Measurements from ENCODE around the gene RNF113B.
A peak's percentile ranks its signal among the peaks of the same experiment; 100 is the strongest.

The RNF113B gene

DNA sequence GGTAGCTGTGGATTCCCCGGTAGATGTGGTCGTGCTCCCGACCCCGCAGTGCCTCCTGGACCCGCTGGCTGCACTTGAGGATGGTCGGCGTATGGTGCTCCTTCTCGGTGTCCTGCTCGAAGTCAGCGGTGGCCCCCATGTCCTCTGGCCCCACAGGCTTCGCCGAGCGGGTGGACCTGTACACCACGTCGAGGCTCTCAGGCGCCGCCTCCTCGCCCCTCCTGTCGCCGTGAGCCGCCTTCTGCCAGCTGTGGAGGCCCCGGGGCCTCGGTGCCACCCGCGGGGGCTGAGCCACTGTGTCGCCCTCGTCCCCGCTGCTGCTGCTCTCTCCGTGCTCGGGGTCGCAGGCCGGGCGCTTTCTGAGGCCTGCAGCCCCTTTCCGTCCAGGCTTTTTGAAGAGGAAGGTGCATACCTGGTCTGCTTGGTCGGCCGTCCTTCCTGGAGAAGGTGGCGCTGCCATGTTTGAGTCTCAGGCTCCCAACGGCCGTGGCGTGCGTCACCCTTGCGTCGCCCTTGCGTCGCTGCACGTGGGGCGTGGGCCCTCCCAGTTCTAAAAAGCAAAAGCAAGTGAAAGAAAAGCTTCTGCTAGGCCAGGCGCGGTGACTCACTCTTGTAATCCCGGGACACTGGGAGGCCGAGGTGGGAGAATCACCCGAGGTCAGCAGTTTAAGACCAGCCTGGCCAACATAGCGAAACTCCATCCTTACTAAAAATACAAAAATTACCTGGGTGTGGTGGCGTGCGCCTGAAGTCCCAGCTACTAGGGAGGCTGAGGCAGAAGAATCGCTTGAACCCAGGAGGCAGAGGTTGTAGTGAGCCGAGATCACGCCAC, at the start of gene RNF113B:
Gene RNF113B, minus strand, starts transcription at position 493 of the 832 bp plus-strand sequence. Its CDS starts 33 bp downstream, at position 460.
- no peak for DNase-seq

- DNase-seq: no peak
Measured at GRCh38 chr13:98226496-98226895, 49.4 kb upstream of the RNF113B start.

GRCh38 chr13:98225036-98225940, 48.2 kb upstream of the RNF113B start:
- no peak for DNase-seq

- no peak for DNase-seq
Measured at GRCh38 chr13:98224557-98224956, 47.5 kb upstream of the RNF113B start.

- no peak for DNase-seq
Measured at GRCh38 chr13:98223741-98224140, 46.7 kb upstream of the RNF113B start.

DNA sequence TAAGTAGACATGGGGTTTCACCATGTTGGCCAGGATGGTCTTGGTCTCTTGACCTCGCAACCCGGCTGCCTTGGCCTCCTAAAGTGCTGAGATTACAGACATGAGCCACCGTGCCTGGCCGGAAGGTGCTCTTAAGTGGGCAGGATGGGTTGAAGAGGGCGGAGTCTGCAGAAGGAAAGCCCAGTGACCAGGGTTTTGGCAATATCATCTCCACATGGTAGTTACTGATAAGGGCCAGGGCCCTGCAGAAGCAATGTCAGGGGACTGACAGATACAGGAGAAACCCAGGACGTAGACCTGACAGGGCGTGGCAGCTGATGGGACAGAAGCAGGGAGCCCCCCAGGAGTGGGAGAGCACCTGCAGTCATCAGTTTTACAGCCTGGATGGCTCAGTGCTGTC, 45.7 kb upstream of the RNF113B start:
- DNase-seq: no peak

DNA sequence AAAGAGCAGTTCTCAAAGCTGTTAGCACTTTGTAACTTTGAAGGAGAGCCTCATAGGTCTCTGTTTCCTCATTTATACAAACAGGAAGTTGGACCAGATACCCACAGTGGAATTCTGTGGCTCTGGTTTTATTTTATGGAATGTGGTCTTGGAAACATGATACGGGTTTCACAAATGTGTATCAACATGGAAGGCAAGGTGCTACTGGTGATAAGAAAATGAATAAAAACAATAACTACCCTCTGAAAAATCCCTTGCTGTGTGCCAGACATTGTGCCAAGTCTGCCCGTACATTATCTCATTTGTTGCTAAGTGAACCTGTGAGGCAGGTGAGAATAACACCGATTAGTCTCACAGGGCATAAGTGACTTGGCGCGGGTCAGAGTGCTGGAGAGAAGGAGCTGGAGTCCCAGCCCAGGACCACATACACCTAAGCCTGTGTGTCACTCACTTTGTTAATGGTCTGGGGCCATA, 45.0 kb upstream of the RNF113B start:
- DNase-seq: no peak

GRCh38 chr13:98221234-98221633, 44.2 kb upstream of the RNF113B start:
- DNase-seq: no peak

GRCh38 chr13:98220271-98220791, 43.3 kb upstream of the RNF113B start:
- no peak for DNase-seq

- no peak for DNase-seq
Measured at GRCh38 chr13:98219685-98220084, 42.6 kb upstream of the RNF113B start.

- no peak for DNase-seq
Measured at GRCh38 chr13:98217597-98217996, 40.5 kb upstream of the RNF113B start.

GRCh38 chr13:98216711-98217285, 39.7 kb upstream of the RNF113B start:
- no peak for DNase-seq

- DNase-seq: no peak
Measured at GRCh38 chr13:98216135-98216565, 39.1 kb upstream of the RNF113B start.

DNA sequence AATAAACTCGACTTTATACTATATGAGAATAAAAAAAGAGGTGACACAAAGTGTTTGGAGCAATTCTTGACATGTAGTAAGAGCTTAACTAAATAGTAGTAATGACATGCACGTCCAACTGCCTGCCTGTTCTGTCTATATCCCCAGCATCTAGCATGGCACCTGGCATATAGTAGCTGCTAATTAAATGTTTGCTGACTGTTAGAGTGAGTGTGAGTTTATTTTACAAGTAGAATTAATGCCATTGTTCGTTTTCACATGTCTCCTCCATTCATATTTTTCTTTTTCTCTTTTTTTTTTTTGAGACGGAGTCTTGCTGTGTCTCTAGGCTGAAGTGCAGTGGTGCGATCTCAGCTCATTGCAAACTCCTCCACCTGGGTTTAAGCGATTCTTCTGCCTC, 38.4 kb upstream of the RNF113B start:
- no peak for DNase-seq

DNA sequence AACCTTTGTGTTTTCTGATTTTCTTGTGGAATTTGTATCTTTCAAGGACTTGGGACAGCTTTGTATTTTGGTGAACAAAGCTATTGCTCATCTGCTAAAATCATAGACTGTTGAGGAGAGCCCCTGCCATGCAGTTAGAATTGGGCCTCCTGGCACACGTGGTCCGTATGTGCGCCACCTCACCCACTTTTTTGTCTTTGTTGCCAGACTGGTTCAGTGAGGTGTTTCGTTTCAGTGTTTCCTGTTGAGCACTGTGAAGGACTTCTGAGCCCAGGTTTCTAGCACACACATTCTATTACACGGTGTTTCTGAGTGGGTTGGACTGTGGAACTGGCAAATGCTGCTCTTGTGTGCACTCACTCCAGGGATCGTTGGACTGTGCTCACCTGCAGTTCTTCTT, 37.6 kb upstream of the RNF113B start:
- no peak for DNase-seq

- DNase-seq: peak; percentile 15
Measured at GRCh38 chr13:98214008-98214643, 37.1 kb upstream of the RNF113B start.

DNA sequence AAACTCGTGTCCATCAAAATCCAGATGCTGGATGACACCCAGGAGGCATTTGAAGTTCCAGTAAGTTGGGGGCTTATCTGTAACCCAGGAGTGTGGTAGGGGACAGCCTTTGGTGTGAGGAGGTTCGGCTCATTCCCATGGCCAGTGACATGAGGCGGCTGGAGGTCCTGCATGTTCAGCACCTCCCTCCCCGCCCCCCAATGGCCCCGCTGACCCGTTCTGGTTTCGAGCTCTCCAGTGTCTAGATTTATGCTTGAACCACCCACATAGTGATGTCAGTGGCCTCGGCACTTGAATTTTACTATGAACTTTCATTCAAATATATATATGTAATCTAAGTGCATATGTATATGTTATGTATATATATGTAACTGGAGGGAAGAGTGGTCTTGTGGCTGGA, 36.3 kb upstream of the RNF113B start:
- DNase-seq: no peak

DNA sequence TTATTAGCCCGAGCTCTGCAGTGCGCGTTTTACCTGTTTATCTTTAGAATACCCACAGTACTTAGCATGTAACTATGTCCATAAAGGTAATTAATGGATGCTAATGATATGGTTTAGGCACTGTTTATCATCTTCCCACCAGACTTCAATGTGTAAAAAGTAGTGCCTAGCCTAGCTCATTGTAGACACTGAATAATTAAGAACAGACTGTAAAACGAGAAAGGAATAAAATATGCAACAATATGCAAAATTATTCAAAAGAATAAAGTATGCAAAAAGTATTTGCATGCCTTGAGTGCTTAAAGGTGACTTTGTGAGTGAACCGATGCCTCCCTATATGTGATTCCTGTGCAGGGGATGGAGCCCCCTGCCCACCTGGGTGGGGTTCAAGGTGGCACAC, 35.7 kb upstream of the RNF113B start:
- DNase-seq: no peak

GRCh38 chr13:98208606-98209005, 31.5 kb upstream of the RNF113B start:
- DNase-seq: no peak

DNA sequence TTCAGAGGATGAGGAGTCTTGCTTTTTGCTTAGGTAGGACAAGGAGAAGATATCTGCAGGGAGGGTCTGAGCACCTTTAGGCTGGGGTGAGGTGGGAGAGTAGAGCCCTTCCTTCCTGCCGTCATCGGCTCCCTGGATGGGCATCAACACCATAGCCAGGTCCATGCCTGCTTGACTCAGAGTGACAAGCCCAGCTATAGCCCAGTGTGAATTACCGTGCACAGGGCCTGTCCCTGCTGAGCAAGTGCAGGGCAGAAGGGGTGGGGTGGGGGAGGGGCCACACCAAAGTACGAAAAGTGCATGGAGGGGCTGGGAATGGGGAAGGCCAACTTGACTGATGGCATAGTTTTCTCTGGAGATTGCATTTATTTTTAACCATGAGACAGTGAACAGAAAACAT, 30.3 kb upstream of the RNF113B start:
- no peak for DNase-seq

GRCh38 chr13:98206946-98207345, 29.9 kb upstream of the RNF113B start:
- DNase-seq: no peak

DNA sequence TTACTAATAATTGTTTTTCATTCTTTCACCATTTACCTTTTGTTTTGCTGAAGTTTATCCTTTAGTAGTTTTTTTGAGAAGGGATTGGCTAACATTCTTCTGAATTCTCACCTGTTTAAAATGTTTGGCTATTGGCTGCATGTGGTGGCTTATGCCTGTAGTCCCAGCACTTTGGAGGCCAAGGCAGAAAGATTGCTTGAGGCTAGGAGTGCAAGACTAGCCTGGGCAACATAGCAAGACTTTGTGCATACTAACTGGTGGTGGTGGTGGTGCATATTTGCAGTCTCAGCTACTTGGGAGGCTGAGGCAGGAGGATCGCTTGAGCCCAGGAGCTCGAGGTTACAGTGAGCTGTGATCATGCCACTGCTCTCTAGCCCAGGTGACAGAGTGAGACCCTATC, 27.5 kb upstream of the RNF113B start:
- DNase-seq: no peak

All from DMS 273 treated with DMSO at 0.1 percent for 48 hours (cell line).